GM12874 (cell line): Measurements from ENCODE around the gene TYRP1.

Experiments
- CTCF ChIP-seq: IDR thresholded peaks from 2 replicates; pipeline ENCODE4 v1.5.1; 2011; ENCODE audit warnings: low read depth, mild to moderate bottlenecking, control low read depth, low read length, moderate library complexity; ENCODE audit not compliant: insufficient read depth

The TYRP1 gene

GRCh38 chr9:12658531-12659209 lies 34.5 kb upstream of the TYRP1 start:
- TF ChIP-seq CTCF: no peak

- TF ChIP-seq CTCF: no peak
Measured at GRCh38 chr9:12659220-12659619, 34.0 kb upstream of the TYRP1 start.

- no peak for TF ChIP-seq CTCF
Measured at GRCh38 chr9:12666813-12667212, 26.4 kb upstream of the TYRP1 start.

- TF ChIP-seq CTCF: no peak
Measured at GRCh38 chr9:12667892-12668291, 25.3 kb upstream of the TYRP1 start.

- TF ChIP-seq CTCF: no peak
Measured at GRCh38 chr9:12670006-12670405, 23.2 kb upstream of the TYRP1 start.

GRCh38 chr9:12674961-12675360 lies 18.2 kb upstream of the TYRP1 start:
- no peak for TF ChIP-seq CTCF

- TF ChIP-seq CTCF: no peak
Measured at GRCh38 chr9:12680341-12680740, 12.8 kb upstream of the TYRP1 start.
